ENCODE measurements around the gene INSYN1. TPM values are rescaled to one million over a fixed set of nuclear protein-coding genes. Genes with fewer than 3 reads are reported as not detected.

INSYN1 gene
- total and polyA plus RNA-seq, 9 donors: 0.43 to 86.3 (median 31.1) TPM

GRCh38 chr15:73755946-73756345, 2.8 kb upstream of the INSYN1 start:
- H3K27ac ChIP-seq: no peak overlapping the region
- 87 to 94% (median 89%) methylated on average over 3 of the region's 3 CpGs for WGBS, 3 donors
- peaks cover 3% of the 10 kb centered on the region for H3K4me1 ChIP-seq (ENCODE audit: insufficient read depth)
- no peak for TF ChIP-seq EP300 (IDR thresholded peaks at IDR 0.05)
- no peak for TF ChIP-seq POLR2A (IDR thresholded peaks at IDR 0.05)
- TF ChIP-seq CTCF (IDR thresholded peaks at IDR 0.05): no peak
- H3K27me3 ChIP-seq: no peaks in the 10 kb centered on the region
- no peaks in the 10 kb centered on the region for H3K9me3 ChIP-seq
- no peak overlapping the region for H3K4me3 ChIP-seq
- DNase-seq: no peak
- H3K36me3 ChIP-seq: no peaks in the 10 kb centered on the region
- intact Hi-C loops (cut with DNase I): no loop called here

- H3K4me3 ChIP-seq: no peak overlapping the region
- intact Hi-C loops (cut with DNase I): no loop called here
- no peak overlapping the region for H3K27ac ChIP-seq
- no peaks in the 10 kb centered on the region for H3K27me3 ChIP-seq
- H3K36me3 ChIP-seq: no peaks in the 10 kb centered on the region
- 92 to 97% (median 95%) methylated on average over 5 of the region's 5 CpGs for WGBS, 3 donors
- DNase-seq: no peak
- H3K4me1 ChIP-seq (ENCODE audit: insufficient read depth): peaks cover 3% of the 10 kb centered on the region
- TF ChIP-seq CTCF (IDR thresholded peaks at IDR 0.05) (no peak), EP300 (IDR thresholded peaks at IDR 0.05) (no peak), POLR2A (IDR thresholded peaks at IDR 0.05) (no peak)
- H3K9me3 ChIP-seq: no peaks in the 10 kb centered on the region
Observed at GRCh38 chr15:73755481-73755880, 2.3 kb upstream of the INSYN1 start.

- Histone ChIP-seq H3K4me1 (ENCODE audit: insufficient read depth) (peaks cover 3% of the 10 kb centered on the region), H3K36me3 (no peaks in the 10 kb centered on the region), H3K27ac (no peak overlapping the region), H3K9me3 (no peaks in the 10 kb centered on the region), H3K27me3 (no peaks in the 10 kb centered on the region), H3K4me3 (no peak overlapping the region)
- no peak for DNase-seq
- TF ChIP-seq CTCF (IDR thresholded peaks at IDR 0.05) (no peak), EP300 (IDR thresholded peaks at IDR 0.05) (no peak), POLR2A (IDR thresholded peaks at IDR 0.05) (no peak)
- intact Hi-C loops (cut with DNase I): no loop called here
- WGBS, 3 donors: 79 to 87% (median 85%) methylated on average over 8 of the region's 8 CpGs
Observed at GRCh38 chr15:73754461-73754860, 1.3 kb upstream of the INSYN1 start.

GRCh38 chr15:73752806-73753193, 351 bp downstream of the INSYN1 start:
- 0 to 2% (median 0%) methylated on average over 26 to 54 of the region's 56 CpGs for WGBS, 3 donors
- DNase-seq: peak in 3 of 5 donors; percentile 43 to 69 (median 46)
- intact Hi-C loops (cut with DNase I): no loop called here
- Histone ChIP-seq H3K27ac (peak overlapping the region; percentile 14 to 29), H3K27me3 (no peaks in the 10 kb centered on the region), H3K36me3 (no peaks in the 10 kb centered on the region), H3K4me3 (peak overlapping the region; percentile 52), H3K9me3 (no peaks in the 10 kb centered on the region), H3K4me1 (ENCODE audit: insufficient read depth) (peaks cover 3% of the 10 kb centered on the region)
- TF ChIP-seq CTCF (IDR thresholded peaks at IDR 0.05): no peak

Measured in ovary (tissue), 9 donors.